Thyroid gland (tissue), 4 donors: ENCODE measurements around the gene GPRIN3. TPM values are rescaled to one million over a fixed set of nuclear protein-coding genes. Genes with fewer than 3 reads are reported as not detected.

Experiments used
- DNase-seq, 2 donors: peaks; one replicate each; pipeline ENCODE4 v3.0.0-alpha.2; 2019
- H3K27ac ChIP-seq, 3 donors: fragments of 200-600 bp; sonication (generic); 1 replicate in 2 of 3; 2 replicates in 1 of 3; pipeline ENCODE4 v1.5.1; 2016 to 2019; ENCODE audit warnings: mild to moderate bottlenecking in 1 of 3, moderate library complexity in 1 of 3
- H3K27me3 ChIP-seq: fragments of 200-600 bp; sonication (generic); one replicate; pipeline ENCODE4 v1.5.1; 2019
- H3K36me3 ChIP-seq, 2 donors: fragments of 200-600 bp; sonication (generic); one replicate each; pipeline ENCODE4 v1.5.1; 2016 to 2019
- H3K4me1 ChIP-seq, 2 donors: fragments of 200-600 bp; sonication (generic); one replicate each; pipeline ENCODE4 v1.5.1; 2017 to 2019
- H3K4me3 ChIP-seq, 3 donors: fragments of 200-600 bp; sonication (generic); replicated peaks in 1 of 3; 1 replicate in 2 of 3; 2 replicates in 1 of 3; pipeline ENCODE4 v1.5.1; 2016; ENCODE audit warnings: mild to moderate bottlenecking in 1 of 3
- H3K9me3 ChIP-seq: fragments of 200-600 bp; sonication (generic); one replicate; pipeline ENCODE4 v1.5.1; 2017
- POLR2A ChIP-seq, 2 donors: fragments of 450-650 bp; IDR thresholded peaks; one replicate each; pipeline ENCODE4 v1.6.1; 2017; ENCODE audit warnings: antibody characterized with exemption in 2 of 2, mild to moderate bottlenecking in 2 of 2, moderate library complexity in 1 of 2
- WGBS, 2 donors: methylation state at CpG; one replicate each; pipeline ENCODE4 v1.1.5; 2017; 5-methylcytosine and 5-hydroxymethylcytosine counted together
- intact Hi-C: fragments of 100-400 bp; cut with DNase I; formaldehyde crosslinking; loops from one replicate; pipeline ENCODE4 v1.15.1; 2023
- total RNA-seq, 4 donors: library from RNA; depleted of rRNA; stranded (reverse); fragments of >200 nt; gene quantifications; one replicate each; pipeline ENCODE4 v1.2.3, GENCODE V29; 2016
- TF ChIP-seq, protein P1 (sequence below), 6 experiments: fragments of 200-600 bp in 3 of 6; fragments of 450-650 bp in 3 of 6; sonication (generic) in 3 of 6; IDR thresholded peaks; one replicate each; pipeline ENCODE4 v1.5.1; 2016 to 2019; ENCODE audit warnings: antibody characterized with exemption in 6 of 6, mild to moderate bottlenecking in 2 of 6, inconsistent platforms in 1 of 6, moderate library complexity in 1 of 6

GPRIN3 gene
- total RNA-seq, 4 donors from 2014 or later, result 1.2 to 7.5 (median 4.0) TPM

DNA sequence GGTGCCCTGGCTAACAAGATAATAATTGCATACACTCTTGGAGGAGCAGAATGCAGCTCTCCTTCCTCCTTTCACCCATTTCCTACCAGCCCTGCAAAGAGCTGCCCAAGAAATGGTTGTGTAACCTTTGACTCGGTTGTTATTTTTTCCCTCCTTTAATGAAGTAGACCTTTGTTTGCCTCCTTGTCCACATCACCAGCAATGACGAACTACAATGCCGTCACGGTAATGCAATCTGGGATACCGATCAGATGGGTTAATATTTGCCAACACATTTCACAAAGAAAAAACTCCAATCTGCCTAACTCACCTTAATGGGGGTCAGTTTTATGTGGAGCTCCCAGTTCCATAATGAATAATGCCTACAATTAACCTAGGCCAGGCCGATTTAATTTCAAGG, 32.0 kb downstream of the GPRIN3 start:
- no peaks in the 10 kb centered on the region for H3K4me1 ChIP-seq
- intact Hi-C loops, result no loop called here
- no peak for DNase-seq
- H3K9me3 ChIP-seq, result no peaks in the 10 kb centered on the region
- H3K27ac ChIP-seq, result no peak overlapping the region
- 79 to 84% methylated on average over 6 of the region's 6 CpGs for WGBS, 2 donors
- TF ChIP-seq, protein P1, sequence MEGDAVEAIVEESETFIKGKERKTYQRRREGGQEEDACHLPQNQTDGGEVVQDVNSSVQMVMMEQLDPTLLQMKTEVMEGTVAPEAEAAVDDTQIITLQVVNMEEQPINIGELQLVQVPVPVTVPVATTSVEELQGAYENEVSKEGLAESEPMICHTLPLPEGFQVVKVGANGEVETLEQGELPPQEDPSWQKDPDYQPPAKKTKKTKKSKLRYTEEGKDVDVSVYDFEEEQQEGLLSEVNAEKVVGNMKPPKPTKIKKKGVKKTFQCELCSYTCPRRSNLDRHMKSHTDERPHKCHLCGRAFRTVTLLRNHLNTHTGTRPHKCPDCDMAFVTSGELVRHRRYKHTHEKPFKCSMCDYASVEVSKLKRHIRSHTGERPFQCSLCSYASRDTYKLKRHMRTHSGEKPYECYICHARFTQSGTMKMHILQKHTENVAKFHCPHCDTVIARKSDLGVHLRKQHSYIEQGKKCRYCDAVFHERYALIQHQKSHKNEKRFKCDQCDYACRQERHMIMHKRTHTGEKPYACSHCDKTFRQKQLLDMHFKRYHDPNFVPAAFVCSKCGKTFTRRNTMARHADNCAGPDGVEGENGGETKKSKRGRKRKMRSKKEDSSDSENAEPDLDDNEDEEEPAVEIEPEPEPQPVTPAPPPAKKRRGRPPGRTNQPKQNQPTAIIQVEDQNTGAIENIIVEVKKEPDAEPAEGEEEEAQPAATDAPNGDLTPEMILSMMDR (IDR thresholded peaks at IDR 0.05), result no peak
- no peak for TF ChIP-seq POLR2A (IDR thresholded peaks at IDR 0.05)
- no peak overlapping the region for H3K4me3 ChIP-seq
- H3K27me3 ChIP-seq, result no peaks in the 10 kb centered on the region
- no peaks in the 10 kb centered on the region for H3K36me3 ChIP-seq

DNA sequence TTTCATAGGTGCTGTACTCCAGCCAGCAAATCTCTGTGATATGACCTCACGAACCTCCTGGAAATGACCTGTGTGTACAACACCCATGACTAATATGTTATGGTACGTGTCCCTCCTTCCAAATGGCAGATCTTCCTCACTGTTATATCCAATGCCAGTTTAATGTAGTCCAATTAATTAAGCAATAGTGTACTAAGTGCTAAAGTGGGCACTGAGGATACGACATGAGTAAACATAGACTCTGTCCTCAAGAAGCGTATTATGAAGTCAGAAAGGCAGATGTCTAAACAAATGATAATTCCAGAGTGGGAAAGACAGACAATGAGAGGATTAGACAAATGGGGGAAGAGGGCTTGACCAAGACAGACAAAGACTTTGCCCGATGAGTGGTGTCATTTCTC, 33.9 kb downstream of the GPRIN3 start:
- Histone ChIP-seq H3K9me3 (no peaks in the 10 kb centered on the region), H3K27me3 (no peaks in the 10 kb centered on the region), H3K4me3 (no peak overlapping the region), H3K4me1 (no peaks in the 10 kb centered on the region), H3K27ac (no peak overlapping the region), H3K36me3 (no peaks in the 10 kb centered on the region)
- TF ChIP-seq, protein P1 (IDR thresholded peaks at IDR 0.05), result no peak
- no peak for TF ChIP-seq POLR2A (IDR thresholded peaks at IDR 0.05)
- intact Hi-C loops, result no loop called here
- DNase-seq, result no peak
- 95 to 96% methylated on average over 5 of the region's 5 CpGs for WGBS, 2 donors

DNA sequence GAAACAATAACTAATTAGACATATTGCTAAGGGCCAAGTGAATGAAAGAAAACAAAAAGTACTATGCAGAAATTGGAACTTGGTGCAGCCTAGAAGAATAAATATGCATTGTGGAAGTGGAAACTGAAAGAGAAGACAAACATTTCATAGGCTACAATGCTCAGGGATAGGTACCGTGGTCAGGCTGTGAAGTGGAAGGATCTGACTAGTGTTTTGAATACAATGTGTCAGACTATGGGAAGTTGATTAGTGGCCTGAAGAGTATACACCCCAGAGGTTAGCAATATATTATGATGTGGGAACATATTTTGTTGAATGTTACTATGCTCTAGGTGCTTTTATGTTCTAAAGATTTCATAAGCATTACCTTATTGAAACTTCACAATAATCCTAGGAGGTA, 36.8 kb downstream of the GPRIN3 start:
- WGBS, 2 donors, result 84 to 86% methylated on average over 1 of the region's 1 CpG
- no peaks in the 10 kb centered on the region for H3K36me3 ChIP-seq
- DNase-seq, result no peak
- no peak overlapping the region for H3K4me3 ChIP-seq
- H3K27me3 ChIP-seq, result no peaks in the 10 kb centered on the region
- no peaks in the 10 kb centered on the region for H3K9me3 ChIP-seq
- H3K27ac ChIP-seq, result no peak overlapping the region
- TF ChIP-seq POLR2A (IDR thresholded peaks at IDR 0.05), result no peak
- TF ChIP-seq, protein P1 (IDR thresholded peaks at IDR 0.05), result no peak
- intact Hi-C loops, result no loop called here
- no peaks in the 10 kb centered on the region for H3K4me1 ChIP-seq

DNA sequence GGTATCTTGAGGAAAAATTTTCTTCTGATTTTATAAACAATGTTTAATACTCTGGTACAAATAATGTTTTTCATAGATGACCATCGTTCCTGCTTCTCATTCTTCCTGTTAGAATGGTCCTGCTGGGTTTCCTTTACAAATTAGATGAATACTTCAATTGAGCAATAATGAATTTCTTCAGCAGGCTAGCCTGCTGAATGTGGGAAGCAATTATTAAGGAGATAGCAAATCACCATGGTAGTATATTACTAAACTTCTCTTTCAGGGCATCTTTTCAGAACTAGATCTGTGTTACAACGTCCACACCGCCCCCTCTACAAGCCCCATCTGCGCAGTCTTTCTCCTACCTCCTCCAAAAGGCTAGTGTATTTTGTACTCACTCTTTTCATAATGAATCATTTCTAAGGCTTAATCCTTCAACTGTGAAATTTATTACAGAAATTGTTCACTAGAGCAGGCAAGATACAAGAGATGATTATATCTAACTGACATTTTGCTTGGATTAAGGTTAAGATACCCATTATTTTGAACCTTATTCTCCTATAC, 38.4 kb downstream of the GPRIN3 start:
- Histone ChIP-seq H3K4me3 (no peak overlapping the region), H3K4me1 (no peaks in the 10 kb centered on the region), H3K9me3 (no peaks in the 10 kb centered on the region), H3K27ac (no peak overlapping the region), H3K27me3 (no peaks in the 10 kb centered on the region), H3K36me3 (no peaks in the 10 kb centered on the region)
- intact Hi-C loops, result no loop called here
- DNase-seq, result no peak
- TF ChIP-seq, protein P1 (IDR thresholded peaks at IDR 0.05), result no peak
- TF ChIP-seq POLR2A (IDR thresholded peaks at IDR 0.05), result no peak
- 85 to 91% methylated on average over 4 of the region's 4 CpGs for WGBS, 2 donors

DNA sequence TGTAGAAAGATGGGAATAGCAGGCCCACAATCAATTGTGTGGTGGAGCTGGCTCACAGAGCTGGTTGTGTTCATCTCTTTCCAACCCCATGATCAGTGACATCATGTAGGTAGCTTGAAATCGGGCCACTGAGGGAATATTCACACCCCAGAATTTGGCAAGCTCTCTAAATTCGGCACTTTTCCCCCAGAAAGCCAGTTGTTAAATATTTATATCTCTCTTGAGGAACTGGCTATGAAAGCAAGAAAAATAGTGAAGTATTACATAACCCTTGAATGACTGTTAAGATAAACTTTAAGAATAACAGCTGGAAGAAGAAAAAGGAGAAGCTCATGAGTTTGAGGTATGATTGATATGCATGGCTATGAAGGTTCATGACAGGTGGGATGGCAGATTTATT, 38.9 kb downstream of the GPRIN3 start:
- TF ChIP-seq POLR2A (IDR thresholded peaks at IDR 0.05), result no peak
- TF ChIP-seq, protein P1 (IDR thresholded peaks at IDR 0.05), result no peak
- intact Hi-C loops, result no loop called here
- H3K36me3 ChIP-seq, result no peaks in the 10 kb centered on the region
- no peaks in the 10 kb centered on the region for H3K4me1 ChIP-seq
- H3K27me3 ChIP-seq, result no peaks in the 10 kb centered on the region
- no peak for DNase-seq
- H3K27ac ChIP-seq, result no peak overlapping the region
- no peaks in the 10 kb centered on the region for H3K9me3 ChIP-seq
- no peak overlapping the region for H3K4me3 ChIP-seq
- WGBS, 2 donors, result 64 to 74% methylated on average over 2 of the region's 2 CpGs
